Mammary epithelial cell (primary cell): ENCODE data around the gene MYOG.

Experiments used
- CTCF ChIP-seq, 2 donors: IDR thresholded peaks in 1 of 2; conservative IDR thresholded peaks in 1 of 2; 2 replicates each; pipeline ENCODE4 v1.5.1; 2011 to 2012; ENCODE audit warnings: inconsistent platforms in 2 of 2, low read length in 2 of 2, mild to moderate bottlenecking in 2 of 2, control low read depth in 1 of 2, low read depth in 1 of 2; ENCODE audit not compliant: insufficient read depth in 1 of 2; ENCODE audit errors: extremely low read depth in 1 of 2
- EZH2 ChIP-seq: IDR thresholded peaks from 2 replicates; pipeline ENCODE4 v1.6.1; 2012; ENCODE audit warnings: low read length, inconsistent platforms, borderline replicate concordance

- TF ChIP-seq CTCF (conservative IDR thresholded peaks at IDR 0.05 in 1 of 2, IDR thresholded peaks at IDR 0.05 in 1 of 2; ENCODE audit: extremely low read depth in 1 of 2, insufficient read depth in 1 of 2, low read depth in 1 of 2, low read length in 2 of 2) (no peak), EZH2 (no peak)
Measured at GRCh38 chr1:203040513-203041275, 45.1 kb downstream of the MYOG start.
